PC-9 (cell line): ENCODE results near the gene PTGER3. TPM values are rescaled to one million over a fixed set of nuclear protein-coding genes. Genes with fewer than 3 reads are reported as not detected.
"Not testable (repeated sequence)": the region's sequence is repeated elsewhere in the genome, so short reads cannot be mapped to it uniquely, and the experiment has no call there.

ENCODE experiments used
- BruUV-seq: library from RNA; stranded (reverse); fragments of 400-500 nt; replicated peaks from 2 replicates; lab custom pipeline; 2021; lab: Mats Ljungman, UMichigan
- CTCF ChIA-PET: fragments of 300-600 bp; sonication (Branson Sonifier 250); formaldehyde crosslinking; loops from one replicate; lab custom pipeline; 2022; ENCODE audit warnings: antibody characterized with exemption; lab: Charles Lee
- POLR2A ChIA-PET: fragments of 300-600 bp; sonication (Branson Sonifier 250); formaldehyde crosslinking; loops from one replicate; lab custom pipeline; 2022; ENCODE audit warnings: antibody characterized with exemption; ENCODE audit not compliant: unreplicated experiment; lab: Charles Lee
- DNase-seq, 2 experiments: peaks; one replicate each; pipeline versions ENCODE4 v3.0.0 to v3.0.0-alpha.2; 2015 to 2022; ENCODE audit warnings: mixed read lengths in 1 of 2
- H2AFZ ChIP-seq: fragments of 200-600 bp; sonication (generic); 2 replicates; pipeline ENCODE4 v1.8.1; 2017; ENCODE audit warnings: antibody characterized with exemption
- H3F3A ChIP-seq: fragments of 200-600 bp; sonication (generic); 2 replicates; pipeline ENCODE4 v1.8.1; 2017; ENCODE audit warnings: antibody characterized with exemption, mild to moderate bottlenecking, low read depth; ENCODE audit not compliant: insufficient read depth
- H3K27ac ChIP-seq: fragments of 200-600 bp; sonication (generic); 2 replicates; pipeline ENCODE4 v1.6.1; 2016; ENCODE audit warnings: mixed run types
- H3K27me3 ChIP-seq: fragments of 200-600 bp; sonication (generic); 2 replicates; pipeline ENCODE4 v1.6.1; 2016; ENCODE audit warnings: low read depth, mixed run types; ENCODE audit not compliant: insufficient read depth
- H3K36me3 ChIP-seq: fragments of 200-600 bp; sonication (generic); 2 replicates; pipeline ENCODE4 v1.6.1; 2016; ENCODE audit warnings: low read depth, mixed run types
- H3K4me1 ChIP-seq: fragments of 200-600 bp; sonication (generic); replicated peaks from 2 replicates; pipeline ENCODE4 v1.6.1; 2016; ENCODE audit warnings: mixed run types; ENCODE audit not compliant: insufficient read depth
- H3K4me2 ChIP-seq: fragments of 200-600 bp; sonication (generic); 2 replicates; pipeline ENCODE4 v1.6.1; 2017; ENCODE audit warnings: mixed run types
- H3K4me3 ChIP-seq: fragments of 200-600 bp; sonication (generic); 2 replicates; pipeline ENCODE4 v1.6.1; 2016; ENCODE audit warnings: mixed run types
- H3K79me2 ChIP-seq: fragments of 200-600 bp; sonication (generic); 2 replicates; pipeline ENCODE4 v1.6.1; 2017; ENCODE audit warnings: low read depth, mixed run types
- H3K9me2 ChIP-seq: fragments of 200-600 bp; sonication (generic); 2 replicates; pipeline ENCODE4 v1.8.1; 2017; ENCODE audit warnings: mild to moderate bottlenecking; ENCODE audit not compliant: insufficient read depth
- H3K9me3 ChIP-seq: fragments of 200-600 bp; sonication (generic); 2 replicates; pipeline ENCODE4 v1.8.1; 2016; ENCODE audit warnings: low read depth; ENCODE audit not compliant: insufficient read depth
- H4K20me1 ChIP-seq: fragments of 200-600 bp; sonication (generic); 2 replicates; pipeline ENCODE4 v1.8.1; 2017; ENCODE audit not compliant: insufficient read depth
- EZH2 ChIP-seq: fragments of 200-600 bp; sonication (generic); IDR thresholded peaks from 2 replicates; pipeline ENCODE4 v1.8.0; 2017; ENCODE audit warnings: antibody characterized with exemption, low read depth
- intact Hi-C: fragments of 100-400 bp; cut with micrococcal nuclease; formaldehyde crosslinking; loops from one replicate; pipeline ENCODE4 v1.10.0; 2022; ENCODE audit not compliant: unreplicated experiment
- total RNA-seq: library from RNA; stranded (reverse); gene quantifications from 2 replicates; pipeline ENCODE4 v1.2.3, GENCODE V29; 2021
- TF ChIP-seq, protein P1 (sequence below): fragments of 200-600 bp; sonication (generic); conservative IDR thresholded peaks from 2 replicates; pipeline ENCODE4 v1.6.1; 2017; ENCODE audit warnings: mixed run types, antibody characterized with exemption, mild to moderate bottlenecking, moderate library complexity

Gene PTGER3
- total RNA-seq, 1 experiment from 2014 or later, result 0.13 TPM

DNA sequence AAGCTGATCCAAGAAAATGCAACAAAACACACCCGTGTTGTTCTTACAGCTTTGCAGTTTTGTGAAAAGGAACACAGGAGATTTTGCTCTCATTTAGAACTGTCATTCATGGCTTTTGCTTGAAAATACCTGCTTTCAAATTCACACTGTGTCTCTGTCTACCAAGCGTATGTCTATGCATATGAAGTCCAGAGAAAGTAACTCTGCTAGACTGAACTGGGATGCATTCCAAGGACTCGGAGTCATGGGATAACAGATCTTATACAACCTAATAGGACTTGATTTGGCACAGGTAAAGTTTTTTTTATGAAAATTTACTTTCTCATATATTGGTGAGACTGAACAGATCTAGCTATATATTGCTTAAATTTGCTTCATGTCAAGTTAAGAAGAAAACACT lies 102.4 kb downstream of the PTGER3 start:
- Histone ChIP-seq H3K79me2 (no peaks in the 10 kb centered on the region), H3K4me3 (no peak overlapping the region), H3K36me3 (no peaks in the 10 kb centered on the region), H3K9me3 (no peaks in the 10 kb centered on the region), H3K4me1 (no peaks in the 10 kb centered on the region), H2AFZ (no peak overlapping the region), H4K20me1 (no peaks in the 10 kb centered on the region), H3K9me2 (no peaks in the 10 kb centered on the region), H3K27me3 (no peaks in the 10 kb centered on the region), H3K4me2 (no peak overlapping the region), H3F3A (no peaks in the 10 kb centered on the region), H3K27ac (no peak overlapping the region)
- TF ChIP-seq, protein P1, sequence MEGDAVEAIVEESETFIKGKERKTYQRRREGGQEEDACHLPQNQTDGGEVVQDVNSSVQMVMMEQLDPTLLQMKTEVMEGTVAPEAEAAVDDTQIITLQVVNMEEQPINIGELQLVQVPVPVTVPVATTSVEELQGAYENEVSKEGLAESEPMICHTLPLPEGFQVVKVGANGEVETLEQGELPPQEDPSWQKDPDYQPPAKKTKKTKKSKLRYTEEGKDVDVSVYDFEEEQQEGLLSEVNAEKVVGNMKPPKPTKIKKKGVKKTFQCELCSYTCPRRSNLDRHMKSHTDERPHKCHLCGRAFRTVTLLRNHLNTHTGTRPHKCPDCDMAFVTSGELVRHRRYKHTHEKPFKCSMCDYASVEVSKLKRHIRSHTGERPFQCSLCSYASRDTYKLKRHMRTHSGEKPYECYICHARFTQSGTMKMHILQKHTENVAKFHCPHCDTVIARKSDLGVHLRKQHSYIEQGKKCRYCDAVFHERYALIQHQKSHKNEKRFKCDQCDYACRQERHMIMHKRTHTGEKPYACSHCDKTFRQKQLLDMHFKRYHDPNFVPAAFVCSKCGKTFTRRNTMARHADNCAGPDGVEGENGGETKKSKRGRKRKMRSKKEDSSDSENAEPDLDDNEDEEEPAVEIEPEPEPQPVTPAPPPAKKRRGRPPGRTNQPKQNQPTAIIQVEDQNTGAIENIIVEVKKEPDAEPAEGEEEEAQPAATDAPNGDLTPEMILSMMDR, result no peak
- no peak for TF ChIP-seq EZH2
- POLR2A ChIA-PET, result no interaction called here
- no TSS peak for BruUV-seq
- DNase-seq, result no peak
- intact Hi-C loops, result no loop called here
- CTCF ChIA-PET, result no interaction called here

DNA sequence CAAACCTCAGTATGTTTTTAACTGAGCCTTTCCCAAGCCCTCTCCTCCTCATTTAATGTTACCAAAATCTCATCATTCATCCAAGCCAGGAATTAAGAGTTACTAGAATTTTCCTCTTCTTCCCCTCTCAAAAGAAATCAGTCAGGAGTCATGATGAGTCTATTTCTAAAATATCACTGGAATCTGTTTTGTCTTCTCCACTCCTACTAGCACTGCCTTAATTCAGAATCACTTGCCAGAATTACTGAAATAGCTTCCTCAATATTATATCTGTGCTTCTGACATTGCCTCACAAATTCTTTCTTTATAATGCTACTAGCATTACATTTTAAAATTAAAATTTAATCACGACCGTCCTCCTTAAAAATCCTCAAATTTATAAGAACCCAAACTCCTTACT lies 106.1 kb downstream of the PTGER3 start:
- H3K4me3 ChIP-seq, result no peak overlapping the region
- intact Hi-C loops, result no loop called here
- no peaks in the 10 kb centered on the region for H3K4me1 ChIP-seq
- no TSS peak for BruUV-seq
- H3K36me3 ChIP-seq, result no peaks in the 10 kb centered on the region
- no peaks in the 10 kb centered on the region for H3K27me3 ChIP-seq
- H2AFZ ChIP-seq, result no peak overlapping the region
- POLR2A ChIA-PET, result no interaction called here
- no peaks in the 10 kb centered on the region for H3F3A ChIP-seq
- no peak overlapping the region for H3K27ac ChIP-seq
- no peak overlapping the region for H3K4me2 ChIP-seq
- CTCF ChIA-PET, result no interaction called here
- TF ChIP-seq, protein P1, result no peak
- no peak for TF ChIP-seq EZH2
- H3K9me2 ChIP-seq, result no peaks in the 10 kb centered on the region
- DNase-seq, result no peak
- H3K79me2 ChIP-seq, result no peaks in the 10 kb centered on the region
- H4K20me1 ChIP-seq, result no peaks in the 10 kb centered on the region
- no peaks in the 10 kb centered on the region for H3K9me3 ChIP-seq

DNA sequence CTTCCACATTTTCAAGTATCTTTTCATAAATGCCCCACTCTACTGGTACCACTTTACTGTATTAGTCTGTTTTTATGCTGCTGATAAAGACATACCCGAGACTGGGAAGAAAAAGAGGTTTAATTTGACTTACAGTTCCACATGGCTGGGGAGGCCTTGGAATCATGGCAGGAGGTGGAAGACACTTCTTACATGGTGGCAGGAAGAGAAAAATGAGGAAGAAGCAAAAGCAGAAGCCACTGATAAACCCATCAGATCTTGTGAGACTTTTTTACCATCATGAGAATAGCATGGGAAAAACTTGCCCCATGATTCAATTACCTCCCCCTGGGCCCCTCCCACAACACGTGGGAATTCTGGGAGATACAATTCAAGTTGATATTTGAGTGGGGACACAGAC lies 107.2 kb downstream of the PTGER3 start:
- POLR2A ChIA-PET, intact Hi-C loops, H3K27me3 ChIP-seq, H3K9me3 ChIP-seq, H3F3A ChIP-seq, H3K36me3 ChIP-seq, H3K4me1 ChIP-seq, H3K4me3 ChIP-seq, H2AFZ ChIP-seq, CTCF ChIA-PET, H3K79me2 ChIP-seq, DNase-seq, H4K20me1 ChIP-seq, H3K4me2 ChIP-seq, BruUV-seq, H3K27ac ChIP-seq, H3K9me2 ChIP-seq: not testable (repeated sequence)

DNA sequence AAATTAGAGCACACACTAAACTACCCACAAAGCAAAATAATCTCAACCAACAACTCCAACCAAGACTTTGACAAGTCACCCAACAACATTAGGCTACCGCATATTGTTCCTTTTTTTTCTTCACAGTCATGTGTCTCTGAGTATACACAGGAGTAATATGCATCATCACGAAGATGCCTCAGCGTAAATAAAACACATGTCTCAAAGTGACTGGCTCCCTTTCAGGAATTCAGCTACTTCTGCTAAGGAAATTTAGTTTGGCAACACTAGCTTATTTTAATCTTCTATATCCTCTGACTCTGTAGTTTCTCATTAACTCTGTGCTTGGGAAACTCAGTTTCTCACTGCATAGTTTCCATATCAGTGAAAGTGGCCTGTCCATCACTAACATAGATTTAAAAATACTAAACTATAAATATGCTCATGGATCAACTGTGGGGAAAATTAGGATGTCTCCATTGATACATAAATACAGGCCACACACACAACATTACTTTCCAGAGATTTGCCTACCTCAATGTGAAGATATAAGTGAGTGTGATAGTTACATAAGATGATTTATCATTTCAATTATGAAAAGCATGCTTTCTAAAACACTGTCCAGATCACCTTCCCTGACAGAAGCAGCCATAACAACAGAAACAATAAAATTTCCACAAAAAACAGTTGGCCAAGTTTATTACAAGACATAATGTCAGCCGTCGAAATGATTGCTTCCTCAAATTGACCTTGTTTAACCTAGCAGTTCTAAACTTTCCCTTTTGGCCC lies 113.2 kb downstream of the PTGER3 start:
- no peak overlapping the region for H3K4me3 ChIP-seq
- no peak overlapping the region for H3K4me2 ChIP-seq
- no peak overlapping the region for H3K27ac ChIP-seq
- no peaks in the 10 kb centered on the region for H3K36me3 ChIP-seq
- no TSS peak for BruUV-seq
- no peaks in the 10 kb centered on the region for H3K9me3 ChIP-seq
- H3K9me2 ChIP-seq, result no peaks in the 10 kb centered on the region
- H3K79me2 ChIP-seq, result no peaks in the 10 kb centered on the region
- ChIA-PET POLR2A (no interaction called here), CTCF (no interaction called here)
- TF ChIP-seq, protein P1, result no peak
- no peak for TF ChIP-seq EZH2
- no peaks in the 10 kb centered on the region for H4K20me1 ChIP-seq
- no peaks in the 10 kb centered on the region for H3K27me3 ChIP-seq
- H3K4me1 ChIP-seq, result no peaks in the 10 kb centered on the region
- intact Hi-C loops, result no loop called here
- no peak overlapping the region for H2AFZ ChIP-seq
- H3F3A ChIP-seq, result no peaks in the 10 kb centered on the region
- DNase-seq, result no peak
